Esophagus squamous epithelium (tissue), 5 donors: ENCODE data around the gene ARHGEF12. TPM values are rescaled to one million over a fixed set of nuclear protein-coding genes. Genes with fewer than 3 reads are reported as not detected.

ENCODE experiments used
- DNase-seq: peaks from one replicate; lab custom pipeline; 2025; lab: John Stamatoyannopoulos, UW
- H3K27ac ChIP-seq, 4 donors: fragments of 200-600 bp; sonication (generic); one replicate each; pipeline ENCODE4 v1.5.1; 2016 to 2019; ENCODE audit warnings: mild to moderate bottlenecking in 1 of 4
- H3K27me3 ChIP-seq, 4 donors: fragments of 200-600 bp; sonication (generic); 1 replicate in 3 of 4; 2 replicates in 1 of 4; pipeline versions ENCODE4 v1.5.1 to v1.6.0; 2017 to 2021; ENCODE audit warnings: antibody characterized with exemption in 1 of 4
- H3K36me3 ChIP-seq, 3 donors: fragments of 200-600 bp; sonication (generic); one replicate each; pipeline ENCODE4 v1.5.1; 2016 to 2019
- H3K4me1 ChIP-seq, 3 donors: fragments of 200-600 bp; sonication (generic); one replicate each; pipeline ENCODE4 v1.5.1; 2017 to 2019
- H3K4me3 ChIP-seq, 4 donors: fragments of 200-600 bp; sonication (generic); 1 replicate in 3 of 4; 2 replicates in 1 of 4; pipeline ENCODE4 v1.5.1; 2016 to 2019; ENCODE audit warnings: mild to moderate bottlenecking in 2 of 4, moderate library complexity in 1 of 4
- H3K9me3 ChIP-seq, 3 donors: fragments of 200-600 bp; sonication (generic); one replicate each; pipeline ENCODE4 v1.5.1; 2016 to 2019
- CTCF ChIP-seq, 6 experiments: fragments of 450-650 bp in 4 of 6; fragments of 200-600 bp in 2 of 6; sonication (generic) in 2 of 6; IDR thresholded peaks; one replicate each; pipeline ENCODE4 v1.5.1; 2016 to 2019; ENCODE audit warnings: antibody characterized with exemption in 6 of 6, mild to moderate bottlenecking in 4 of 6, moderate library complexity in 4 of 6
- POLR2A ChIP-seq, 4 donors: fragments of 450-650 bp; IDR thresholded peaks; one replicate each; pipeline ENCODE4 v1.6.1; 2017; ENCODE audit warnings: antibody characterized with exemption in 4 of 4, mild to moderate bottlenecking in 4 of 4, moderate library complexity in 3 of 4
- WGBS, 2 donors: methylation state at CpG; one replicate each; pipeline ENCODE4 v1.1.5; 2018; 5-methylcytosine and 5-hydroxymethylcytosine counted together
- intact Hi-C: fragments of 100-400 bp; cut with DNase I; formaldehyde crosslinking; loops from one replicate; pipeline ENCODE4 v1.15.0; 2022
- total RNA-seq, 4 donors: library from RNA; depleted of rRNA; stranded (reverse); fragments of >200 nt; gene quantifications; one replicate each; pipeline ENCODE4 v1.1.0, GENCODE V29; 2016
- donor health status: DM: yes; HTN: yes; CAD: no.

ARHGEF12 gene
- total RNA-seq, 4 donors from 2014 or later: 57.4 to 106 (median 70.7) TPM

- H3K9me3 ChIP-seq: no peaks in the 10 kb centered on the region
- no peak overlapping the region for H3K4me3 ChIP-seq
- no peak for TF ChIP-seq POLR2A (IDR thresholded peaks at IDR 0.05)
- TF ChIP-seq CTCF (IDR thresholded peaks at IDR 0.05): no peak
- peaks cover 0 to 14% (median 0%) of the 10 kb centered on the region in 3 donors for H3K36me3 ChIP-seq
- intact Hi-C loops: no loop called here
- H3K27ac ChIP-seq: peak overlapping the region in 3 of 4 donors; percentile 47 to 99 (median 97)
- no peaks in the 10 kb centered on the region for H3K27me3 ChIP-seq
- WGBS, 2 donors: 60 to 77% methylated on average over 5 of the region's 5 CpGs
- DNase-seq: no peak
- peaks cover 8 to 59% (median 22%) of the 10 kb centered on the region in 3 donors for H3K4me1 ChIP-seq
Observed at GRCh38 chr11:120332822-120333716, 3.1 kb upstream of the ARHGEF12 start.

- Histone ChIP-seq H3K9me3 (no peaks in the 10 kb centered on the region), H3K4me3 (no peak overlapping the region), H3K36me3 (peaks cover 0 to 14% (median 0%) of the 10 kb centered on the region in 3 donors), H3K27me3 (no peaks in the 10 kb centered on the region), H3K27ac (peak overlapping the region in 3 of 4 donors; percentile 5 to 99 (median 97)), H3K4me1 (peaks cover 12 to 66% (median 23%) of the 10 kb centered on the region in 3 donors)
- intact Hi-C loops: no loop called here
- no peak for DNase-seq
- WGBS, 2 donors: 83 to 86% methylated on average over 1 of the region's 1 CpG
- TF ChIP-seq CTCF (IDR thresholded peaks at IDR 0.05): no peak
- TF ChIP-seq POLR2A (IDR thresholded peaks at IDR 0.05): no peak
Observed at GRCh38 chr11:120333801-120334200, 2.4 kb upstream of the ARHGEF12 start.

GRCh38 chr11:120334332-120334731, 1.9 kb upstream of the ARHGEF12 start:
- H3K27me3 ChIP-seq: no peaks in the 10 kb centered on the region
- peak overlapping the region in 3 of 4 donors; percentile 5 to 99 (median 97) for H3K27ac ChIP-seq
- intact Hi-C loops: no loop called here
- no peak for TF ChIP-seq POLR2A (IDR thresholded peaks at IDR 0.05)
- TF ChIP-seq CTCF (IDR thresholded peaks at IDR 0.05): no peak
- 0 to 23% methylated on average over 1 of the region's 1 CpG for WGBS, 2 donors
- no peak for DNase-seq
- H3K36me3 ChIP-seq: peaks cover 0 to 14% (median 0%) of the 10 kb centered on the region in 3 donors
- H3K4me3 ChIP-seq: no peak overlapping the region
- no peaks in the 10 kb centered on the region for H3K9me3 ChIP-seq
- peaks cover 12 to 72% (median 28%) of the 10 kb centered on the region in 3 donors for H3K4me1 ChIP-seq

- Histone ChIP-seq H3K27ac (peak overlapping the region; percentile 97 to 99 (median 98)), H3K4me1 (peaks cover 12 to 78% (median 30%) of the 10 kb centered on the region in 3 donors), H3K27me3 (no peaks in the 10 kb centered on the region), H3K9me3 (no peaks in the 10 kb centered on the region), H3K4me3 (peak overlapping the region; percentile 68 to 99 (median 96)), H3K36me3 (peaks cover 0 to 12% (median 0%) of the 10 kb centered on the region in 3 donors)
- DNase-seq: no peak
- WGBS, 2 donors: 1 to 2% methylated on average over 8 of the region's 8 CpGs
- no peak for TF ChIP-seq POLR2A (IDR thresholded peaks at IDR 0.05)
- peak; percentile 37 to 80 (median 72) for TF ChIP-seq CTCF (IDR thresholded peaks at IDR 0.05)
- intact Hi-C loops: no loop called here
Observed at GRCh38 chr11:120334894-120335462, 1.2 kb upstream of the ARHGEF12 start.

- 0 to 3% methylated on average over 6 to 19 of the region's 19 CpGs for WGBS, 2 donors
- H3K4me3 ChIP-seq: peak overlapping the region; percentile 68 to 99 (median 96)
- no peaks in the 10 kb centered on the region for H3K9me3 ChIP-seq
- no peak for DNase-seq
- H3K36me3 ChIP-seq: peaks cover 0 to 7% (median 0%) of the 10 kb centered on the region in 3 donors
- TF ChIP-seq CTCF (IDR thresholded peaks at IDR 0.05) (peak in 1 of 6 experiments; percentile 10), POLR2A (IDR thresholded peaks at IDR 0.05) (no peak)
- H3K4me1 ChIP-seq: peaks cover 12 to 84% (median 33%) of the 10 kb centered on the region in 3 donors
- peak overlapping the region; percentile 97 to 99 (median 98) for H3K27ac ChIP-seq
- intact Hi-C loops: no loop called here
- no peaks in the 10 kb centered on the region for H3K27me3 ChIP-seq
Observed at GRCh38 chr11:120335556-120335907, 681 bp upstream of the ARHGEF12 start.
